ENCODE data around the gene COLQ.

COLQ gene

DNA sequence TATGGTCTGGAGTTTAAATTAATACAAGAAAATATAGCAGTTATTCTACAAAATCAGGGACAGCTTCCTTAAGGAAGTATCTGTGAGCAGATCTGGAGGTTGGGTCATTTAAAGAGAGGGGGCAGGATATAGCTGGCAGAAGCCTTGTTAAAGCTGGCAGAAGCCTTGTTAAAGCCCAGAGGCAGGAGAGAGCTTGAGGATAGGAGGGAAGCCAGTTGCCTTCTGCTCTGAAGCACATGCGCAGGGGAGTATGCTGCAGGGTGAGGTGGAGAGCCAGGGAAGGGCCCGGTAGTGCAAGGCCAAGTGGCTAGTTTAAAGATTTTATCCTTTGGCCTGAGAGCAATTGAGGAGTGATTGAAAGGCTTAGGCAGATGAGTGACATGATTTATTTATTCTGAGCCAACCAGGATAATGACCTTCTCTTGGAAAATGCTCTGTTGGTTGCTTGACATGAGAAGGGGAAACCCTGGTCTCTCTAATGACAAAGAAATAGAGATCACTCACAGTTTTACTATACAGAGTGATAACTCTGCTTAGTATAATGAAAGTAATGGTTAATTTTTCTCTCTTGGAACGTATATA, 90.2 kb downstream of the COLQ start:
- H3K79me2 ChIP-seq (ENCODE audit: insufficient read depth, low read length): peaks cover 65% of the 10 kb centered on the region
- H3K4me1 ChIP-seq (ENCODE audit: insufficient read depth, low read length): peaks cover 37% of the 10 kb centered on the region
- peaks cover 63% of the 10 kb centered on the region for H3K36me3 ChIP-seq (ENCODE audit: insufficient read depth, low read length)
- DNase-seq (no peak), ATAC-seq (ENCODE audit: insufficient read depth, low read depth) (no peak)
- H4K20me1 ChIP-seq (ENCODE audit: insufficient read depth, low read length): peaks cover 17% of the 10 kb centered on the region; the same call in 1 of the 2 replicates
- H3K27ac ChIP-seq (ENCODE audit: low read length): no peak overlapping the region
- TF ChIP-seq EZH2 (IDR thresholded peaks at IDR 0.05; ENCODE audit: borderline replicate concordance, low read depth, low read length, severe bottlenecking): no peak
- TF ChIP-seq, protein P1, sequence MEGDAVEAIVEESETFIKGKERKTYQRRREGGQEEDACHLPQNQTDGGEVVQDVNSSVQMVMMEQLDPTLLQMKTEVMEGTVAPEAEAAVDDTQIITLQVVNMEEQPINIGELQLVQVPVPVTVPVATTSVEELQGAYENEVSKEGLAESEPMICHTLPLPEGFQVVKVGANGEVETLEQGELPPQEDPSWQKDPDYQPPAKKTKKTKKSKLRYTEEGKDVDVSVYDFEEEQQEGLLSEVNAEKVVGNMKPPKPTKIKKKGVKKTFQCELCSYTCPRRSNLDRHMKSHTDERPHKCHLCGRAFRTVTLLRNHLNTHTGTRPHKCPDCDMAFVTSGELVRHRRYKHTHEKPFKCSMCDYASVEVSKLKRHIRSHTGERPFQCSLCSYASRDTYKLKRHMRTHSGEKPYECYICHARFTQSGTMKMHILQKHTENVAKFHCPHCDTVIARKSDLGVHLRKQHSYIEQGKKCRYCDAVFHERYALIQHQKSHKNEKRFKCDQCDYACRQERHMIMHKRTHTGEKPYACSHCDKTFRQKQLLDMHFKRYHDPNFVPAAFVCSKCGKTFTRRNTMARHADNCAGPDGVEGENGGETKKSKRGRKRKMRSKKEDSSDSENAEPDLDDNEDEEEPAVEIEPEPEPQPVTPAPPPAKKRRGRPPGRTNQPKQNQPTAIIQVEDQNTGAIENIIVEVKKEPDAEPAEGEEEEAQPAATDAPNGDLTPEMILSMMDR (IDR thresholded peaks at IDR 0.05; ENCODE audit: borderline replicate concordance, extremely low read depth, low read length, poor library complexity, severe bottlenecking): no peak
- no peaks in the 10 kb centered on the region for H3K27me3 ChIP-seq (ENCODE audit: insufficient read depth, low read length, poor library complexity)
- H3K9me3 ChIP-seq (ENCODE audit: insufficient read depth, low read length, severe bottlenecking): no peaks in the 10 kb centered on the region
- no peak overlapping the region for H2AFZ ChIP-seq (ENCODE audit: low read depth, low read length)
- H3K4me3 ChIP-seq (ENCODE audit: low read depth in 1 of 2, low read length in 2 of 2): no peak overlapping the region
- H3K4me2 ChIP-seq (ENCODE audit: insufficient read depth, low read length): peak overlapping the region; percentile 35; the same call in 1 of the 2 replicates
- H3K9ac ChIP-seq (ENCODE audit: low read depth, low read length): no peak overlapping the region

DNA sequence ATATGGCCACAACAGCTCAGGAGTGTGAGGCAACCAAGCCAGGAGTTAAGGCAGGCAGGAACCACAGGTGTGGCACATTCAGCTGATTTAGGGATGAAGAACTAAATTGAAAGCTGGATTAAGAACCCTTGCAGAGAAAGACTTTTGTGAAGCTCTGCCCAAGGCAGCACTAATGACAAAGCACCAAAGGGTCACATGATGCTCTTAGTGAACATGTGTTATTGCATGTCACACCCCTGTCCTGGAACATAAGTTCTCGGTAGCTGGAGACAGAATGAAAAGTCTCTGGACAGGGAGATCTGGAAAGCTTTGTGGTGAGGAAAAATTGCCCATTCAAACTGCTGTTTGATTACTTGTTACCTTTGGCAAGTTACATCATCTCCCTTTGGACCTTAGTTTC, 90.9 kb downstream of the COLQ start:
- Histone ChIP-seq H3K4me3 (ENCODE audit: low read depth in 1 of 2, low read length in 2 of 2) (no peak overlapping the region), H3K9me3 (ENCODE audit: insufficient read depth, low read length, severe bottlenecking) (no peaks in the 10 kb centered on the region), H3K79me2 (ENCODE audit: insufficient read depth, low read length) (peaks cover 72% of the 10 kb centered on the region), H3K9ac (ENCODE audit: low read depth, low read length) (no peak overlapping the region), H3K4me2 (ENCODE audit: insufficient read depth, low read length) (peak overlapping the region; percentile 35), H3K4me1 (ENCODE audit: insufficient read depth, low read length) (peaks cover 44% of the 10 kb centered on the region), H4K20me1 (ENCODE audit: insufficient read depth, low read length) (peaks cover 17% of the 10 kb centered on the region; the same call in 1 of the 2 replicates), H3K27me3 (ENCODE audit: insufficient read depth, low read length, poor library complexity) (no peaks in the 10 kb centered on the region), H2AFZ (ENCODE audit: low read depth, low read length) (no peak overlapping the region), H3K36me3 (ENCODE audit: insufficient read depth, low read length) (peaks cover 56% of the 10 kb centered on the region), H3K27ac (ENCODE audit: low read length) (no peak overlapping the region)
- DNase-seq: no peak
- no peak for ATAC-seq (ENCODE audit: insufficient read depth, low read depth)
- TF ChIP-seq, protein P1 (IDR thresholded peaks at IDR 0.05; ENCODE audit: borderline replicate concordance, extremely low read depth, low read length, poor library complexity, severe bottlenecking): no peak
- no peak for TF ChIP-seq EZH2 (IDR thresholded peaks at IDR 0.05; ENCODE audit: borderline replicate concordance, low read depth, low read length, severe bottlenecking)

DNA sequence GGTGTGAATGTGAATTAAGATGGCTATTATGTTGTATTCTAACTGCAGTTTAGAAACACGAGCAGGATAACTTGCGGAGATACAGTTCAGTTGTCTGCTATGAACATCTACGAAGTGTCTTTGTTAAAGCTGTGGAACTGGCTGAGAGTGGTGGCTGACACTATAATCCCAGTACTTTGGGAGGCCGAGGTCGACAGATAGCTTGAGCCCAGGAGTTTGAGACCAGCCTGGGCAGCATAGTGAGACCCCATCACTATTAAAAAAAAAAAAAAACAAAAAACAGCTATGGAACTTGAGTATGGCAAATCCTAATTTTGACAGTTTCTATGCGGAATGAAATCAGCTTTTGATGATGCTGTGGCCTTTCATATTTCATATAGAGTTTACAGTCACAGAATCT, 92.4 kb downstream of the COLQ start:
- no peaks in the 10 kb centered on the region for H3K27me3 ChIP-seq (ENCODE audit: insufficient read depth, low read length, poor library complexity)
- H3K9ac ChIP-seq (ENCODE audit: low read depth, low read length): peak overlapping the region; percentile 72
- peak overlapping the region; percentile 78; the same call in 1 of the 2 replicates for H3K27ac ChIP-seq (ENCODE audit: low read length)
- no peak overlapping the region for H2AFZ ChIP-seq (ENCODE audit: low read depth, low read length)
- TF ChIP-seq EZH2 (IDR thresholded peaks at IDR 0.05; ENCODE audit: borderline replicate concordance, low read depth, low read length, severe bottlenecking): no peak
- TF ChIP-seq, protein P1 (IDR thresholded peaks at IDR 0.05; ENCODE audit: borderline replicate concordance, extremely low read depth, low read length, poor library complexity, severe bottlenecking): no peak
- H3K4me2 ChIP-seq (ENCODE audit: insufficient read depth, low read length): peak overlapping the region; percentile 87
- peaks cover 49% of the 10 kb centered on the region for H3K36me3 ChIP-seq (ENCODE audit: insufficient read depth, low read length)
- no peak for DNase-seq
- H3K4me3 ChIP-seq (ENCODE audit: low read depth in 1 of 2, low read length in 2 of 2): peak overlapping the region in 1 of 2 experiments; percentile 81; a peak in 3 of 4 replicates
- H3K4me1 ChIP-seq (ENCODE audit: insufficient read depth, low read length): peaks cover 58% of the 10 kb centered on the region
- H4K20me1 ChIP-seq (ENCODE audit: insufficient read depth, low read length): peaks cover 15% of the 10 kb centered on the region; the same call in 1 of the 2 replicates
- no peak for ATAC-seq (ENCODE audit: insufficient read depth, low read depth)
- no peaks in the 10 kb centered on the region for H3K9me3 ChIP-seq (ENCODE audit: insufficient read depth, low read length, severe bottlenecking)
- H3K79me2 ChIP-seq (ENCODE audit: insufficient read depth, low read length): peaks cover 82% of the 10 kb centered on the region
